Measurements from ENCODE around the gene SNX27.
"Not testable (repeated sequence)": the region's sequence is repeated elsewhere in the genome, so short reads cannot be mapped to it uniquely, and the experiment has no call there.

The SNX27 gene

DNA sequence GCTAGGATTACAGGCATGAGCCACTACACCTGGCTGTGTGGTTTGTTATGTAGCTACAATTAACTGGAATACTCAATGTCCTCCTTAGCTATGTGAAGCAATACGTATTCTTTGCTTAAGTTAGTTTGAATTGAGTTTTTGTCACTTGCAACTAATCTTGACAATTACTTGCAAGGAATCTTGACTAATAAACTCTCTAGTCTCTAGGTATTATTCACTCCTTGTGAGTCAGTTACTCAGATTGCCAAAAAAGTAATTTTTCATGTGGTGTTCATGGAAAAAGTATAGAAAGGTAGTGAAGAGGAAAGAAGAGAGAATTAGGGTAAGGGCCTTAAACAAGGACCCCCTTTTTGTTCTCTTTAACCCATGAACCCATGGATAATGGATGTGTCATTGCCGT lies 7.6 kb upstream of the SNX27 start:
- DNase-seq (ENCODE audit: low spot score) = no peak

DNA sequence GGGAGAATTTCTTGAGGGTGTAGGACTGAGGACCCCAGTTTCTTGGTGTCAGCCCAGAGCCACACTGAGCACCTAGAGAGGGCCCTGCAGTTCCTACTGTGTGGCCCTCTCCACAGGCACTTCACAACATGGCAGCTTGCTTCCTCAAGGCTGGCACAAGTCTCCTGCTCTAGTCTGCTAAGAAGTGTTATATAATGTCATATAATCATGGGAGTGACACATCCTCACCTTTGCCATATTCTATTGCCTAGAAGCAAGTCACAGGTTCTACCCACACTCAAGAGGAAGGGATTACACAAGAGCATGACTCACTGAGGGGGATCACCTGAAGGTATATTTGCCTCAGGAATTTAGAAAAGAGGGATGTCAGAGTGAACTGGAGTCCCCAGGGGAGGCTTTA lies 5.5 kb upstream of the SNX27 start:
- no peak for DNase-seq (ENCODE audit: low spot score)

DNA sequence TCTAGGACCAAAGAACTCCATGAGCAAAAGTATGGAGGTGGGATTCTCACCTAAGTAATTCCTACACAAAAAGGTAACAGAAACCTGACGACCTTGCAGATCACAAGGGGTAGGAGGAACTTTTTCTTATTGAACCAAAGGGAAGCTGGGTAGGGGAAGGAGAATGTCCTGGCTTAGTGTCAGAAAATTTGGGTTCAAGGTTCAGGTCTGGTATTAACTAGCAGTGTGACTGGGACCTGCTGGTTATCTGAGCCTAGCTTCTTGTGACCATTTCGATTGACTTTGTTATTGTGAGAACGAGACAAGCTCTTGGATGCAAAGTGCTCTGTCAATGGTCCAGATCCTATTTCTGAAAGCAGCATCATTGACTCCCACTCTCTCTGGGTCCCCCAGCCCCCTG lies 5.0 kb upstream of the SNX27 start:
- no peak for DNase-seq (ENCODE audit: low spot score)

DNA sequence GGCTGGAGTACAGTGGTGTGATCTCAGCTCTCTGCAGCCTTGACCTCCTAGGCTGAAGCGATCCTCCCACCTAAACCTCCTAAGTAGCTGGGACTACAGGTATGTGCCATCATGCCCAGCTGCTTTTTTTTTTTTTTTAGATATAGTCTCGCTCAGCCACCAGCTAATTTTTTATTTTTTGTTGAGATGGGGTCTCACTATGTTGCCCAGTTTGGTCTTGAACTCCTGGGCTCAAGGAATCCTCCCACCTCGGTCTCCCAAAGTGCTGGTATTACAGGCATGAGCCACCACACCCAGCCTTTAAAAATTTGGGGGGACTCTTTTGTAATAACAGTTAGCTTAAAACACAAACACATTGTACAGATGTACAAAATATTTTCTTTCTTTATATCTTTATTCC lies 1.7 kb upstream of the SNX27 start:
- no peak for DNase-seq (ENCODE audit: low spot score)

DNA sequence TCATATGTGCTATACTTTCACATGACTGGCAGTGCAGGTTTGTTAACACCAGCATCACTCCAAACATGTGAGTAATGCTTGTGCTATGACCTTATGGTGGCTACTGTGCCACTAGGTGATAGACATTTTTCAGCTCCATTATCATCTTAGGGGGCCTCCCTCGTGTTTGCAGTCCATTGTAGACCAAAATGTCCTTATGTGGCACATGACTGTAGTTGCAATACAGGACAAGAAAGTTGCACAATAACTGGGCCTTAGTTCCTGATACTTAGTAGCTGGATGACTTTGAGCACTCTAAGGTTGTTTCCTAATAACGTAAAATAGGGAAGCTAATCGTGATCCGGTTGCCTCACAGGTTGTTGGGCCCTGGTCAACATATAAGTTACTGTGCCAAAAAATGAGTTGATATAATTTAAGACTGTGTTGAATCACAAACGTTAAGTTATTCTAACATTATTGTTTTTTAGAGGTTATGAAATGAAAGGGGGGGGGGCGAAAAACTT lies 511 bp upstream of the SNX27 start:
- no peak for DNase-seq (ENCODE audit: low spot score)

DNA sequence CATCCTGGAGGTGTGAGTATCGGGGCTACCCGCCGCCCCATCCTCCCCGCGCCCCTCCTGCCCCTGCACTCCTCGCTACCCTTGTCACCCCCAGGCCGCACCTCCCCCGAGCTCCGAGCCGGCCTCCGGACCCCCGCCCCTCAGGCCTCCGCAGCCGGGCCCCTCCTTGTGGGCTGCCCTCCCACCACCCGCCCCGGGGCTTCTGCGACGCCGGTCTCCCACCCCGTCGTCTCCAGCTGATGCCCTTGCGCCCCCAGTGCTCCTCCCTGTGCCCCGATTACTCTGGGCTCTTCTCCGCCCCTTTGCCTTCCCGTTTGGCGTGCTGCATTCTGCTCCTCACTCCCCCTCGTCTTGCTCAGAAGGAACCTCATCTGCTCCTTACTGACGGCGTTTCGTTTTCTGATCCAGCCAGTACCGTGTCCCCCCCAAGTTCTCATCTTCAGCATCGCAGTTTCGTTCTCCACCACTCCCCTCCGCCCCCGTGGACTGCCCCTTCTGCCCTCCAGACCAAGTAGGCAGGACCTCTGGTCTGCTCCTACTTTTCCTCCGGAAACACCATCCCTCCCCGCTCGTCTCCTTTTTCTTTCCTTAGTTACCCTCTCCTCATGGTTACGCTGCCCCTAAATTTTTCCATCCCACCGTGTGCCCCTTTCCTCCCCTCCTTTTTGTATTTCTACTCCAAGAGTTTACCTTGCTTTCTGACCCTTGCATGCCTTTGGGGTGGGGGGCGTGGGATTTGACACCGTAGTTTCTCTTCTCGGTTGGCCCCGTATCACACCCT lies 841 bp downstream of the SNX27 start:
- peak; percentile 79 for DNase-seq (ENCODE audit: low spot score)

DNA sequence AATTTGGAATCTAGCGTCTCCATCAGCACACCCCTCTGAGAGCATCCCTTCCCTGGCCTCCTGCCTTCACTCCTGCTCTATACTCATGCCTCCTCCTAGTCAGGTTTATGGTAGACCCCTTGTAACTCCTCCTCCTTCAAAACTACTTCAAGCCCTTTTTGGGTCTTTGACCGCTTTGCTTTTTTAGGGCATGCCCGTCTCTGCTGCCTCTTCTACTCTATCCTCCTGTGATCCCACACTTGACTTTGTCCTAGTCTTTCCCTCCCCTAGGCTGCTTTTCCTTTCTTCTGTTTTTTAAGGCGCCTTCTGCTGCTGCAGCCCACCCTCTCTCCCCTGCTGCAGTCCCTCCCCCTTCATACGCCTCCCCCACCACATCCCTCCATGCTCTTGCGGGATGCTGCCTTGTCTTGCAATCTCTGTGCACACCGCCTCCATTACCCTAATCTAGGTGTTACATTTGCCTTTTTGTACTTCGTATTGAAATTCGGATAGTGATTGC lies 1.5 kb downstream of the SNX27 start:
- peak; percentile 47 for DNase-seq (ENCODE audit: low spot score)

DNA sequence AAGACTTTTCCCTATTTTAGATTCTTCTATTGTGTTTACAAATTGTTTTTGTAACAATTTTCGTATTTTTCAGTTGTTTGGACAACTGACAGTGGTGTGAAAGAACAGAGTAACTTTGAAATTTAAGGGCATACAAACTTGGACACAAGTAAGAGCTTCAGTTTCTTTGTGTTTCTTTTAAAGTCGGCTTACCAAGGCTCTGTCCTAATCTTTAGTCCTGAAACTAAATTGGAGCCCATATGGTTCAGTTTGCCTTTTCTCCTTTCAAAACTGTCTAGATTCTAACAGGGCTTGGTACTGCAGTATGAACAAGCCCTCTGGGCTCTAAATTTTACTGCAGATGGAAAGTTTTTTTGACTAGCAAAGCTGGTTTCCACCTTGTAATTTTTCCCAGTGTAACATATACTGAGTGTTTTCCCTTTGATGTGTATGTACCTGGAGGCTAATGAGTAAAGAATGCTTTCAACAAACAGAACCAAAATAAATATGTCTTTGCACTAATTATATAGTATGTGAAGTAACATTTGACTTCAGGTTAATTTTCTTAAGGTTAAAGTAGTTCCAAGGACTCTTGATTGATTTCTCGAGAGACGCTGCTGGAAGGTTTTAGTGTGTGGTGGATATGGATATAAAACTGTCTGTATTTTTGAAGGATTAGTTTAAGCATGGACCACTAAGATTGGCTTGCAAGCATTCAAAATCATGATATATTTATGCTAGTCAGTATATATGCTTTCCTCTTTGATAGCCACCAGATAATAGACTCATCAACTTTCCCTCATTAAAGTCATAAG lies 4.1 kb downstream of the SNX27 start:
- DNase-seq (ENCODE audit: low spot score) = no peak

DNA sequence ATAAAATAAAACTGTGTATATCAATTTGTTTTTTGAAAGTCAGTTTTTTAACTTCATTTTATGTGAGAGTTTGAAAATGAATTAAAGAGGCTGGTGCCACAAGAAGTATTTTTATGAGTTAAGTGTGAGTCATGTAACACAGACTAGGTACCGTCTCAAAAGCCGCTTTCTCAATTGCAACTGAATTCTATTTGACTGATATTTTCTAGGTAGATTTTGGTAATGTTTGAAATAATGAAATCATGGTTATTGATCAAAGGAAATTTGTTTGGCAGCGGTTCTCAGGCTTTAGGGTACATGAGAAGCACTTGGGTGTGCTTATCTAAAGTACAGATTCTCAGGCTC lies 4.6 kb downstream of the SNX27 start:
- DNase-seq (ENCODE audit: low spot score) = no peak

DNA sequence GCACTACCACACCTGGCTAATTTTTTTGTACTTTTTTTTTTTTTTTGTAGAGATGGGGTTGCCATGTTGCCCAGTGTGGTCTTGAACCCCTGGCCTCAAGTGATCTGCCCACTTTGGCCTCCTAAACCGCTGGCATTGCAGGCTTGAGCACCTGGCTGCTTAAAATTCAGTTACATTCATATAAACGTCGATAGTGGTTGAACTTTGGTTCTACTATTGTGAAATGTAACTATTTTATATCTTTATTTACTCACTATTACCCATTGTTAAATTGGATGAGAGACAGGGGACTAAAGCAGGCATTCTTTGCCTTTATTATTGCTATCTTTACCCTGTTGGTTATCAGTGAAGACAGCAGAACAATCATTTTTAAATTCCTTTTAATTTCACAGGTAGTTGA lies 6.2 kb downstream of the SNX27 start:
- DNase-seq (ENCODE audit: low spot score) = no peak

DNA sequence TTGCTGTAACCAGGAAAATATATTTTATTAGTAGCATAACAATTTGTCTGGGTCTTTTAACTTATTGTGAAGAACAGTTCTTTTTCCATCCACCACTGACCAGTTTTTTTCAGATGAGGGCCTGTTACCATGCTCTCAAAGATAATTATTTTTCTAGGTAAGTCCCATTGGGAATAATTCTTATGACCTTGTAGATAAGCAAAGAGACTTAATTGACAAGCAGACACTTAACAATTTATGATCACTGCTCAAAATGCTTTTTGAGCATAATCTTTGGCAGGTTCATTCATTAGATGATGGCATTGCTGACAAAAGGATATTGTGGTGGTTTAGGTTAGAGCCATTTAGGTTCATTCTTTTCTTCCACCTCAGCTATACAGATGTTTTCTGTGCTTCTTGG lies 6.6 kb downstream of the SNX27 start:
- DNase-seq (ENCODE audit: low spot score) = no peak

DNA sequence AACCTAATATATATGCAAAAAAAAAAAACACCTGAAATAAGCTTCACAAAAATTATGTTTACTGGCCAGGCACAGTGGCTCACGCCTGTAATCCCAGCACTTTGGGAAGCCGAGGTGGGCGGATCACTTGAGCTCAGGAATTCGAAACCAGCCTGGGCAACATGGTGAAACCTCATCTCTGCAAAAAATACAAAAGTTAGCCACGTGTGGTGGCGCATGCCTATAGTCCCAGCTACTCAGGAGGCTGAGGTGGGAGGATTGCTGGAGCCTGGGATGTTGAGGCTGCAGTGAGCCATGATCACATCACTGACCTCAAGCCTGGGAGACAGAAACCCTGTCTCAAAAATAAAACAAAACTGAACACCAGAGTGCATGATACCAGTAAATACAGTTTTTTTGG lies 7.1 kb downstream of the SNX27 start:
- DNase-seq (ENCODE audit: low spot score) = not testable (repeated sequence)

DNA sequence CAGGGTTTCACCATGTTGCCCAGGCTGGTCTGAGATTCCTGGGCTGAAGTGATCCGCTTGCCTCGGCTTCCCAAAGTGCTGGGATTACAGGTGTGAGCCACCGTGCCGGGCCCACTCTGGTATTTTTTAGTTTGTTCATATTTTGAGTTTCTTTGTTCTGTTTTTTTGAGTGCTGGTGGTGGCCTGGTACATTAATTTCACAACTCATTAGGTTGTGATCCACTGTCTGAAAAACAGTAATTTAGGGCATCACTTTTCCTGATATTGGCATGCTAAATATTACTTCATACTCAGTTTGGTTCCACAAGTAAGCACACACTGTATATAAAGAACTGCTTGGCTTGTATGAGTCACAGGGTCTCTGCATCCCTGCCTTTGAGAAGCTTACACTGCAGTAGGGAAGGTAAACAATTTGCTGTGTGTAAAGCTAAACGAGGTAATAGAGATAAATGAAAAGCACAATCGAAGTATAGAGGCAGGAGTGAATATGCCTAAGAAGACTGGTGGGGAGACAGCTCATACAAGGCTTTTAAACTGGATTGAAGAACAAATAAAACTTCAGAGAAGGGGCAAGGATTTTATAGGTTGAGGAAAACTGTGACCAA lies 7.7 kb downstream of the SNX27 start:
- no peak for DNase-seq (ENCODE audit: low spot score)

DNA sequence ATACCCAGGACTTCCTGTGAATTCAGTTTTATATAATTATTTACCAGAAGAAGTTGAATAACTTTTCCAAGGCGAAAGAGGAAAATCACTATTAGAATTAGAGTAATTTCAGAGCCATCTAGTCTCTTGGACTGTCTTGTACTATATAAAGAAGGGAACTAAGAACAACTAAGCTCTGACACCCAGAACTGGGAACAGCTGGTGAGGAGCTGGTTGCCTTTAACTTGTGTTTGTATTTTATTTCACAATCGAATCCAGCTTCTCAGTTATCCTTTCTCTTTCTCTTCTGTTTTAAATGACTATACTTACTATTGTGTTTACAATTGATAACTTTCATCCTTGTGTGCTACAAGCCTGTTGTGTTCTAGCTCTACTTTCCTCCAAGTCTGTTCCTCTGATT lies 8.4 kb downstream of the SNX27 start:
- DNase-seq (ENCODE audit: low spot score) = no peak

DNA sequence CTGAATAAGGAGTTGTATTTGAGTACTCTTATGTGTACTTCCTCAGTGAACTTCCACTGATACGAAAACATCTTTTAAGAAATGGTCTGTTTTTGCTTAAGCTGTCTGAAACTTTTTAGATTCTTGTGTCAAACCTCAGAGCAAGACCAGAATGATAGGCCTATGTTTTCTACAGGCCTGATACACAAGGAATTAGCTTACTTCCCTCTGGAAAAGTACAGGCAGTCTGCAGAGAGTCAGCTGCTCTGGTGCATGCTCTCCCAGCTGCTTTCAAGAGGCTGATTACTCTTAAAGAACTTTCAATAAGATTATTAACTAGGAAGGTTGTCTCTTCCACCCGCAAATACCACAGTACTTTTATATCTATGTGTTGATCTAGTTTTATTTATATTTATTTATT lies 9.5 kb downstream of the SNX27 start:
- DNase-seq (ENCODE audit: low spot score) = peak; percentile 45

DNA sequence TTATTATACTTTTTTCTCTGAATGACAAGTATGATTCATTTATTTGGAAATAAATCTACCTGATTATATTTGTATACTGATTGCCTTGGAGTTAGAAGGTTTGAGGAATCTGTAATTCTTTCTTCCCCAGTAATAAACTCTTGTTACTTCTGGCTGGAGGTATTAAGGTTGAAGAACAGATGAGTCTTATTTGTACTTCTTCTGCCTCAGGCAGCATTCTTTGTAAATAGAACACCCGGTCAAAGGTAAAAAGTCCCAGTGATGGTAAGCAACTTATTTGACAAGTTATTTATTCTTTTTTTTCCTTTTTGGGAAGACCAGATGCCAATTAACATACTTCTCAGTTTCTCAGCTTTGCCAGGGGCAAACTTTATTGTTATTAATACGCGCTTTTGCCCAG lies 12.9 kb downstream of the SNX27 start:
- DNase-seq (ENCODE audit: low spot score) = no peak

DNA sequence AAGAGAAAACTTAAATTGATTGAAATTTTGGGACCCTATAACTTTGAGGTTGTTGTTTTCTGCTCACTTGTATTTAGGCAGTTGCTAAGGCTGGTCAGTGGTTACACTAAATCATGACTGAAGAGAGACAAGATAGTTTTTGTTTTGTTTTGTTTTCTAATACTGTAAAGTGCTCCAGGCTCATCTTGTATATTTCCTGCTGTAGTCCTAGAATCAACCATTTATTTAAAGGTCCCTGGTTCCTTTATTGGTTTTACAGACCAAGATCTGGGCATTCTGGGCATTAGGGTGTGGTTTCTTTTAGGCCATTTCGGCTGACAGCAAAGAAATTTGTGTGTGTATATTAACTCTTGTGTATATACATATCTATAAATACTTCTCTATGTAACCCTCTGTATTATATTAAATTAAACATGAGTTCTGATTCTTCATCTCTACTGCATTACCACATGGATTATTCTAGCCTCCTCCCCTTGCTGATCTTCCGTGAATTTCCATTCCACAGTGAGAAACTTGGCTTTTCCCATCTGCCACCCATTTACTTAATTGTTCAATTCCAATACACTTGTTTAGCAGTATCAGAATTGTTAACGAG lies 15.0 kb downstream of the SNX27 start:
- DNase-seq (ENCODE audit: low spot score) = no peak

DNA sequence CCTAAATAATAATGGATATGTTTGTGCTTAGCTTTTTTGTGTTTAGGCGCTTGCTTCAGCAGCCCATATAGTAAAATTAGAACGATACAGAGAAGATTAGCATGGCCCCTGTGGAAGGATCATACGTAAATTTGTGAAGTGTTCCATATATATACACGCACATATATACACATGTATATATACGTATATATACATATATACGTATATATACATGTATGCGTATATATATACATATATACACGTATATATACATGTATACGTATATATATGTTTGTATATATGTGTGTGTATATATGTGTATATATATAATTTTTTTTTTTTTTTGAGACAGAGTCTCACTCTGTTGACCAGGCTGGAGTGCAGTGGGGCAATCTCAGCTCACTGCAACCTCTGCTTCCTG lies 17.4 kb downstream of the SNX27 start:
- DNase-seq (ENCODE audit: low spot score) = no peak

DNA sequence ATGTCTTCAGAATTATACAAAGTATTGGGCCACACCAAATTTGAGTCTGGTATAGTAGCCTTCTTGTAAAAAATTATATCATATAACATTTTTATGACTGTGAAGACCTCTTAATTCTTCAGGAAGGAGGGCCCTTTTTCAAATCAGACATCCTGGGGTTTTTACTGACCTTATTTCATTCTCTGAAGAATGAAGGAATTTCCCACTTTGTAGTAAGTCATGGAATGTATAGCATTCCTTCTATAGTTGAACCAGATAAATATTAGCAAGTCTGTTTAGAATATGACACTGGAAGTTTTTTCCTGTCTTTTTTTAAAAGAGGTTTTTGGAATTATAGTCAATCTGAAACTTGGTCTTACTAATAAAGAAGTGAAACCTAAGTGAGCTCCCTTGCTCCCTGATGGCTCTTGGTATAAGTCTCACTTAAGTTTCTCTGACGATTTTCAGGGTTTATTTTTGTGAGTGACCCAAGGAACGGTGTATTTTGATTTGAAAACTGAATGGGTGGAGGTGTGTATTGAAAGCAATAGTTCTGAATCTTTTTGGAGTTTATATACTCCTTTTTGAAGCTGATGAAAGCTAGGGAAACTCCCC lies 23.7 kb downstream of the SNX27 start:
- DNase-seq (ENCODE audit: low spot score) = no peak

DNA sequence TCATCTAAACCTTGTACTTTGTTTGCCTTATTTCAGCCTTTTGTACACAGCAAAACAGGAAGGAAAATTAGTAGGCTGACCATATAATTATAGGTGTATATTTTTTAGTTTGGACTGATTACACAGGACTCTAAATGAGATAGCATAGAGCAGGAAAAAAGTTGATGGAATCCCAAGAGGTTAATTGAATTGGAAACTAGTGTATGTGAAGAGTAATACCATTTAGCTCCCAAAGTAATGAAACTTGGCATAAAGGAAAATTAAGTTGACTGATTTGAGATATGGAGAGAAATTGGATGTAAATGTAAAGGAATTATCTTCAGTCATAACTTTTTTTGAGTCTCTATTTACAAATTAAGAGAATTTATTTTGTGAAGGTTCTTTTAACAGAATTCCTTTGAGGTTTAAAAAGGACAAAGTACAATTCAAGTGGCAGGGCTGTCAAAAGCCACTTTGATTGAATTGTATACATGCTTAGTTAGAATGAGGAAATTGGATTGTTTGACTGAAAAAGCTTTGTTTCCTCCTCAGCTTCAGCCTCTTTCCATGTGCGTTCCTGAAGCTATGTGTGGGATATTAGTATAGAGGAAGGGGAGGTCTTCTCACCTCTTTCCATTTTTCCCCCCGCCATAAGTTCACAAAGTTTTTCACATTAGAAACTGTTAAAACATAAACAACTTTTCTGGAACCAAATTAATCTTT lies 26.4 kb downstream of the SNX27 start:
- no peak for DNase-seq (ENCODE audit: low spot score)

DNA sequence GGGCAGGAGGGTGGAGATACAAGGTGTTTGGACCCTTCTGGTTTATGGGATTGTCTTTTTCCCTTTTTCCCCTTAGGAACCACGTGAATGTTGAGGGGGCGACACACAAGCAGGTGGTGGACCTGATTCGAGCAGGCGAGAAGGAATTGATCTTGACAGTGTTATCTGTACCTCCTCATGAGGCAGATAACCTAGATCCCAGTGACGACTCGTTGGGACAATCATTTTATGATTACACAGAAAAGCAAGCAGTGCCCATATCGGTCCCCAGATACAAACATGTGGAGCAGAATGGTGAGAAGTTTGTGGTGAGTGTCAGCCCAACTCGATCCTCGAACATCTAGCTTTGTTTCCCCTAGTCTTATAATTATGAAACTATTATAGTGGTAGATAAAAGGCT lies 27.0 kb downstream of the SNX27 start:
- DNase-seq (ENCODE audit: low spot score) = no peak

DNA sequence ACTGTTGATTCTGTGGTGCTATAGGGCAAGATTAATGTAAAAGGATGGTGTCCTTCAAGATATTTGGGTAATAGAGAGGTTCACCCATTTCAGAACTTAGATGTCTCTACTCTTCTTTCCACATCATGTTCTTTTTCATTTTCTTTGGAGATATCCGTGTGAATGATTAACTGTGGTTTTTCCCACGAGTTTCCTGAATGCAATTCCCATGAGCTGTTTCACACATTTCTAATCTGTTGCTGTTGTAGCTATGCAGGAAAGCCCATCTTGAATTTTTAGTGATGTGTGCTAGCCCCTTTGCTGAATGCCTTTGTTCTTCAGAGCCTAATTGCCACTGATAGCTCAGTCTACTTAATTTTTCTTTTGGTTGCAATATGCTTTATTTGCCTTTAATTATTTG lies 27.6 kb downstream of the SNX27 start:
- DNase-seq (ENCODE audit: low spot score) = no peak
